ENCODE results near the gene POLR2A. TPM values are rescaled to one million over a fixed set of nuclear protein-coding genes. Genes with fewer than 3 reads are reported as not detected.
A peak's percentile ranks its signal among the peaks of the same experiment; 100 is the strongest.

Gene POLR2A
- total RNA-seq, 2 experiments from 2014 or later: 84.2 to 264 TPM

GRCh38 chr17:7493941-7494340 lies 9.8 kb downstream of the POLR2A start:
- Histone ChIP-seq H3K36me3 (ENCODE audit: insufficient read depth, low read length) (peaks cover 99% of the 10 kb centered on the region), H4K20me1 (ENCODE audit: insufficient read depth, low read length) (no peaks in the 10 kb centered on the region; the same call in 1 of the 2 replicates), H3K9me2 (ENCODE audit: insufficient read depth, low read length) (no peaks in the 10 kb centered on the region), H2AFZ (ENCODE audit: low read length) (no peak overlapping the region), H3K4me3 (ENCODE audit: low read depth, low read length, poor library complexity, severe bottlenecking) (no peak overlapping the region), H3K9me3 (ENCODE audit: low read length) (no peaks in the 10 kb centered on the region), H3K27ac (ENCODE audit: low read depth, low read length, poor library complexity, severe bottlenecking) (no peak overlapping the region), H3K79me2 (ENCODE audit: insufficient read depth, low read depth, low read length) (peaks cover 72% of the 10 kb centered on the region), H3K4me2 (ENCODE audit: low read length) (no peak overlapping the region), H3K4me1 (ENCODE audit: insufficient read depth, low read length, poor library complexity, severe bottlenecking) (no peaks in the 10 kb centered on the region)
- intact Hi-C loops (cut with micrococcal nuclease; ENCODE audit: unreplicated experiment): no loop called here
- POLR2A ChIA-PET: no interaction called here
- no TSS peak for BruUV-seq (replicated peaks)
- no peak for DNase-seq (ENCODE audit: low spot score)
- CTCF ChIA-PET (ENCODE audit: unreplicated experiment): no interaction called here
- TF ChIP-seq CTCF (conservative IDR thresholded peaks at IDR 0.05; ENCODE audit: low read length) (no peak), EZH2phosphoT487 (IDR thresholded peaks at IDR 0.05; ENCODE audit: borderline replicate concordance, low read depth, low read length) (no peak)

- Histone ChIP-seq H2AFZ (ENCODE audit: low read length) (no peak overlapping the region), H3K9me2 (ENCODE audit: insufficient read depth, low read length) (no peaks in the 10 kb centered on the region), H3K36me3 (ENCODE audit: insufficient read depth, low read length) (peaks cover 94% of the 10 kb centered on the region), H3K4me3 (ENCODE audit: low read depth, low read length, poor library complexity, severe bottlenecking) (no peak overlapping the region), H4K20me1 (ENCODE audit: insufficient read depth, low read length) (no peaks in the 10 kb centered on the region; the same call in 1 of the 2 replicates), H3K9me3 (ENCODE audit: low read length) (no peaks in the 10 kb centered on the region), H3K79me2 (ENCODE audit: insufficient read depth, low read depth, low read length) (peaks cover 52% of the 10 kb centered on the region), H3K4me2 (ENCODE audit: low read length) (no peak overlapping the region), H3K27ac (ENCODE audit: low read depth, low read length, poor library complexity, severe bottlenecking) (no peak overlapping the region), H3K4me1 (ENCODE audit: insufficient read depth, low read length, poor library complexity, severe bottlenecking) (no peaks in the 10 kb centered on the region)
- DNase-seq (ENCODE audit: low spot score): no peak
- TF ChIP-seq CTCF (conservative IDR thresholded peaks at IDR 0.05; ENCODE audit: low read length): no peak
- no peak for TF ChIP-seq EZH2phosphoT487 (IDR thresholded peaks at IDR 0.05; ENCODE audit: borderline replicate concordance, low read depth, low read length)
- intact Hi-C loops (cut with micrococcal nuclease; ENCODE audit: unreplicated experiment): no loop called here
- POLR2A ChIA-PET: no interaction called here
- no TSS peak for BruUV-seq (replicated peaks)
- CTCF ChIA-PET (ENCODE audit: unreplicated experiment): no interaction called here
Observed at GRCh38 chr17:7495906-7496434, 11.8 kb downstream of the POLR2A start.

GRCh38 chr17:7496470-7497183 lies 12.5 kb downstream of the POLR2A start:
- POLR2A ChIA-PET: no interaction called here

More at GRCh38 chr17:7496470-7497183, 12.5 kb downstream of the POLR2A start:
- DNase-seq (ENCODE audit: low spot score): no peak
- Histone ChIP-seq H3K27ac (ENCODE audit: low read depth, low read length, poor library complexity, severe bottlenecking) (no peak overlapping the region), H3K36me3 (ENCODE audit: insufficient read depth, low read length) (peaks cover 94% of the 10 kb centered on the region), H2AFZ (ENCODE audit: low read length) (no peak overlapping the region), H3K4me3 (ENCODE audit: low read depth, low read length, poor library complexity, severe bottlenecking) (no peak overlapping the region), H3K9me3 (ENCODE audit: low read length) (no peaks in the 10 kb centered on the region), H3K9me2 (ENCODE audit: insufficient read depth, low read length) (no peaks in the 10 kb centered on the region), H4K20me1 (ENCODE audit: insufficient read depth, low read length) (no peaks in the 10 kb centered on the region; the same call in 1 of the 2 replicates), H3K4me1 (ENCODE audit: insufficient read depth, low read length, poor library complexity, severe bottlenecking) (no peaks in the 10 kb centered on the region), H3K4me2 (ENCODE audit: low read length) (no peak overlapping the region), H3K79me2 (ENCODE audit: insufficient read depth, low read depth, low read length) (peaks cover 45% of the 10 kb centered on the region)
- no peak for TF ChIP-seq EZH2phosphoT487 (IDR thresholded peaks at IDR 0.05; ENCODE audit: borderline replicate concordance, low read depth, low read length)
- TF ChIP-seq CTCF (conservative IDR thresholded peaks at IDR 0.05; ENCODE audit: low read length): no peak
- BruUV-seq (replicated peaks): TSS peak; percentile 79
- intact Hi-C loops (cut with micrococcal nuclease; ENCODE audit: unreplicated experiment): no loop called here
- CTCF ChIA-PET (ENCODE audit: unreplicated experiment): no interaction called here
